HL-60/S4 treated with retinoic acid at 250 ng/mL for 4 days and 3 days (cell line): ENCODE results near the gene AAMDC.

Experiments used
- in situ Hi-C: fragments of 300-500 bp; cut with MboI; formaldehyde crosslinking; loops from 2 replicates; pipeline ENCODE4 v1.7.0; 2022; ENCODE audit warnings: low sequenced_read_pairs

Gene AAMDC

DNA sequence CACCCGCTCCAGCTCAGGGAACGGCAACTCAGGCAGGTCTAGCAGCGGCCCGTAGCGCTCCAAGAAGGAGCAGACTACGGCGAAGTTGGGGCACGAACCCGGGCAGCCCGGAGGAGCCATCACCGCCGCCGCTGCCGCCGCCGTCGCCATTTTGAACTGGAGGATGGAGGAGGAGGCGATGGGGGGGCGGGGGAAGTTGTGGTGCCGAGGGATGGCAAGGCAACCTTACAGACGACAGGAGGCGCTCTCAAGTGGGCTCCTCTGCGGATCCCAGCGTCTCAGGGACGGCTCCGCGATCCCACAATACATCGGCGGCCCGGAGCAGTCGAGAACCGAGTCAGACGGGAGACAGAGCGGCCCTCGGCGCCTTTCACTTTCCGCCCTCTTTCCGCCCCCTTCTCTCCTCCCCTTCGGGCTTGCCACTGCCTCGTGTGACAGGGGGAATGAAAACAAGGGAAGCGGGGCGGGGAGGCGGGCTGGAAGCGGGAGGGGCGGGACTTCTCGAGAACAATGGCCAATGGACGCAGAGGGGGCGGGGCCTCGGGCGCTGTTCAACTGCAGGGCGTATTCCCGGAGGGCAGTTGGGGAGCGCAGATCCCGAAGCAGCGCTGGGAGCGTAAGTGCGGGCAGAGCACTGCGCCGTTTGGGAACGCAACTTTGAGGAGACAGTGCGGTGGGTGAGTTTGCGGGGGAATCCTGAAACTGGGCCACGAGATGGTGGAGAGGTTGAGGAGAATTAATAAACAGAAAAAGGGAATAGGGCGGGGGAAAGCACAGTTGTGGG, at the start of gene AAMDC, which contains the start of gene RSF1:
Gene AAMDC (plus strand): TSS at position 580 of the 784 bp plus-strand sequence. CDS start 21,353 bp downstream, outside the sequence.
Gene RSF1 (minus strand): TSS at position 158 of the 784 bp plus-strand sequence. CDS start 8 bp downstream, at position 150.
- in situ Hi-C loops, result no loop called here

DNA sequence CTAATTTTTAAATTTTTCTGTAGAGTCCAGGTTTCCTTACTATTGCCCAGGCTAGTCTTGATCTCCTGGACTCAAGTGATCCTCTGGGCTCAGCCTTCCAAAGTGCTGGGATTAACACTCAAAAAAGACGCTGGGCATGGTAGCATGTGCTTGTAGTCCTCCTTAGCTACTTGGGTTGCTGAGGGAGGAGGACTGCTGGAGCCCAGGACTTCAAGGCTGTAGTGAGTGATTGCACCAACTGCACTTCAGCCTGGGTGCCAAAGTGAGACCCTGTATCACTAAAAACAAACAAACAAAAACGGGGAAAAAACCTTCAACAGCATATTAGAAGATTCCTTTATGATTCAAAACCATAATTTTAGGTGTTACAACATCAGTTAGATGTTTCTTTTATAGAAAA, 45.0 kb upstream of the AAMDC start:
- in situ Hi-C loops, result no loop called here

DNA sequence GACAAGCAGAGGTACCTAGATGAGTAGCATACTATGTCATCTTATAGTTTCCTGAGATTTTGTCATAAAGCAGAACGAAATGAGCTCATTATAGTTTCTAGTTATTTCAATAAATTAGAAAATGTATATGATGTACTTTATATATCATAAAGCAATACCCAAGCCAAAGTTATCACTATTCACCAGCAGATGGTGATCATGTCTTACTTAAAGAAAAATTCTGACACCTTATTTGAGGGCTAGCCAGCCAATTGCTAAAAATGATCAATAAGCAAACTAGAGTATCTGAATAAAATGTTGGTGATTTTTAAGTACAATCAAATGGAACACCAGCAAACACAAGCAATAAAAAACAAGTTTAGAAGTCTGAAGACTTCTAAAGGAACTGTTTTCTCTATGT, 44.5 kb upstream of the AAMDC start:
- in situ Hi-C loops, result no loop called here

DNA sequence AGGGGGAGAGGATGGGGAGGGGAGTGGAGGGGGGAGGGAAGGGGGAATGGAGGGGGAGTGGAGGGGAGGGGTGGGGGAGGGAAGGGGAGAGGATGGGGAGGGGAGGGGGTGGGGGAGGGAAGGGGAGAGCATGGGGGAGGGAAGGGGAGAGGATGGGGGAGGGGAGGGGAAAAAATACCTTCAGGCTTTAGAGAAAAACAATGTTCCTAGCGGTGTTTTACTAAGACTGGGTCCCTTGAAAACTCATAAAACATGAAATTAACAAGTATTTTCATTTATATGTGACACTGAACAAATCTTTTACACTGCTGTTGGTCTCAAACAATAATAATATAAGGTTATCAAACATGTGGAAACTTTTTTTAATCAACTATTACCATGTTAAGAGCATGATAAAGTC, 42.8 kb upstream of the AAMDC start:
- in situ Hi-C loops, result no loop called here

DNA sequence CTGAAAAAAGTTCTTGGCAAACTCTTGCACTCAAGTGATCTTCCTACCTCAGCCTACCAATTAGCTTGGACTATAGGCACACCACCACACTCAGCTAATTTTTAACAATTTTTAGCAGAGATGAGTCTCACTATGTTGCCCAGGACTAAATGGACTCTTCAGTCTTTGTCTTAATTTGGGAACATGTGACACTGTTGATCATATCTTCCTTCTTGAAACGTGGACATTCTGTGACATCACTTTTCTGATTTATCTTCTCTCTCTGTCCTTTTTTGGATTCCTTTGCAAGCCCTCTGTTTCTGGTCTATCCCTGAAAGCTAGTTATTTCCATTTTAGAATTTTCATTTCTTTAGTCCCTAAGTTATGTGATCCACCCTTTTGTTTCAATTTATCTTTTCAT, 42.4 kb upstream of the AAMDC start:
- in situ Hi-C loops, result no loop called here

DNA sequence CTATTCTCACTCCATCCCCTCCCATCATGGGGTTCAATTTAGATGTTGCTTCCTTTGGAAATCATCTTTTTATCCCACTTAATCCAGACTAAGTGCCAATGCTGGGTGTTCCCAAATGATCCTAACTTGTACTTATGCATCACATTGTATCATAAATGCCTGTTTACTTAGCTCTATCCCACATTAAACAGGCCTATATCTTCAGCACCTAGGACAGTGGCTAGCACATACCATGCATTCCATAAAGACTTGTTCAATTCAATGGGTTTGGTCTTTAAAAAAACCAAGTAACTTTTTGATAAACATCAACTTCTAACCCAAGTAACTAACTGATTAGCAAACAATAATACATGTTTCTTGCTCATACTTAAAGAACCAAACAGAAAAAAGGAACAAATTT, 41.0 kb upstream of the AAMDC start:
- in situ Hi-C loops, result no loop called here

DNA sequence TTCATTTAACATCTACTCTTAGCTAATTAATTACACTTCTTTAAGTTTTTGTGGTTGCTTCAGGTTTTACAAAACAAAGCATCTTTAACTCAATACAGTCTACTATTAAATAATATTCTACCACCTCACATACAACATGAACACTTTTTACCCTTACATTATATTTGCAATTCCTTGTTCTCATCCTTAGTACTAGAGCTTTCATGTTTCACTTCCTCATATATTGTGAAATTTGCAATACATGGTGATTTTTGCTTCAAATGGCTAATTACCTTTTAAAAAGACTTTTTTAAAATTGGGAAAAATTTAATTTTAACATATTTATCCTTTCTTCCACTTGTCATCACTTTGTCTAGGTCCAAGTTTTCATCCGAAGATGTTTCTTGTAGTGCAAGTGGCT, 37.9 kb upstream of the AAMDC start:
- in situ Hi-C loops, result no loop called here

DNA sequence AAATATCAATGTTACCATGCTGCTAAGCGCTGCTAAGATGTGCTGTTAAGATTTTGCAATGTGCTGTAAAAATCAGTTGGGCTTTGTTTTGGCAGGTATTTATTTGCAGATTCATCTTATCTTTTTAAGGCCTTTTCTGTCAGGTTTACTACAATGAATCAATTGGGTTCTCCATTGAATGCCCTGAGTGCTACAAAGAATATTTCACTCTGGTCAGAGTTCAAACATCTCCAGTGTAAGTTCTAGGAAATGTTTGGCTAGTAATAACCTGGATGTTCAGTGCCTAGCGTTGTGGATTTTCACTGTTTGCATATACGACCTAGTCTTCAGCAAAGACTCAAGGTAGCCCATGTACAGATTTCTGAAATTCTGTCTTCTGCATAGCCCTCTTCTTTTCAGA, 36.4 kb upstream of the AAMDC start:
- in situ Hi-C loops, result no loop called here

DNA sequence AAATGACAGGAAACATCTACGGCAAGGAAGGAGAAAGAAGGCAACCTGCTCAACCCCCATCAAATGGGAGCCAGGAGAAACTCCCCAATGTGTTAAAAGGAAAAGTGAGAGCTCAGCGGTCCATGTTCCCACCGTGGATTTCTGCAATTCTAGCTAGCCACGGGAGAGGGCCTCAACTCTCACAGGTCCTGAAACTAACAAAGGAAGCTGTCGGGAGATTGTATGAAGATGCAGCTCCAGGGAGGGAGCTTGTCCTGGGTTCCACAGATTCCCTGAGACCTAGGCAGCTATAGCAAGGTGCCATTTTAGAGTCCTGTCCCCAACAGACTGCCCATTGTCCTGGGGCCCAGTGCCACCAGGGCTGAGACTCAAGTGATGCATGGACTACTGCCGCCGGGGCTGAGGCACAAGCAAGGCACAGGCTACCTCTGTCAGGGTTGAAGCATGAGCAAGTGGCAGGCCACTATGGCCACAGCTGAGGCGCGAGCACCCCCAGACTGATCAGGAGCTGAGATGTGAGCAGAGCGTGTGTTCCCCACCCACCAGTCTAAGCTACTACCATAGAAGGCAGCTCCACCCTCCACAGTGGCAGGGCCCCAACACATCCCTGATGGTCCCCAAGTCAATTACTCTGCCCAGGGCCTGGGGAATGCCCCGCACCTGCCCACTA, 31.7 kb upstream of the AAMDC start:
- in situ Hi-C loops, result no loop called here

DNA sequence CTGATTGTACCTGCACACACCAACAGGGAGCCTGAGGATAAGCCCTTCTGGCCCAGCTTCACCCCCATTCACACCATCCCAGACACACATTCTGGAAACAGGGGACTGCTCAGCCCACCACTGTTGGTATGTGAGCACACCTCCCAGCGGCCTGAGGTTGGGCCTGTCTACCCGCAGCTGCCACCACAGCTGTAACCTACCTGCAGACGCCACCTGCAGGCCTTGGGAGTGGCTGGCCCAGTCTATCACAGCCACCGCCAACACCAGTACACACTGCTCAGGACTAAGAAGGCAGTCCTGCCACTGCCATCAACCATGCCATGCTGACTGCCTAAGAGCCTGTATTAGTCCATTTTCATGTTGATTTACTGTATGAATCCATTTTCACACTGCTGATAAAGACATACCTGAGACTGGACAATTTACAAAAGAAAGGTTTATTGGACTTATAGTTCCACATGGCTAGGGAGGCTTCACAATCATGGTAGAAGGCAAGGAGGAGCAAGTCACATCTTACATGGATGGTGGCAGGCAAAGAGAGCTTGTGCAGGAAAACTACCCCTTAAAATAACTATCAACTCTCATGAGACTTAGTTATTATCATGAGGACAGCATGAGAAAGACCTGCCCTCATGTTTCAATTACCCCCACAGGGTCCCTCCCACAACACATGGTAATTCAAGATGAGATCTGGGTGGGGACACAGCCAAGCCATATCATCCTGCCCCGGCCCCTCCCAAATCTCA, 31.0 kb upstream of the AAMDC start:
- in situ Hi-C loops, result no loop called here

DNA sequence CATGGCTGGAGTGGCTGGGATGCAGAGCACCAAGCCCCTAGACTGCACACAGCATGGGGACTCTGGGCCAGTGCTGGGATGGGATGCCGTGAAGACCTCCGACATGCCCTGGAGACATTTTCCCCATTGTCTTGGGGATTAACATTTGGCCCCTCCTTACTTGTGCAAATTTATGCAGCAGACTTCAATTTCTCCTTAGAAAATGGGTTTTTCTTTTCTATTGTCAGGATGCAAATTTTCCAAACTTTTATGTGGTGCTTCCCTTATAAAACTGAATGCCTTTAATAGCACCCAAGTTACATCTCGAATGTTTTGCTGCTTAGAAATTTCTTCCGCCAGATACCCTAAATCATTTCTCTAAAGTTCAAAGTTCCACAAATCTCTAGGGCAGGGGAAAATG, 29.6 kb upstream of the AAMDC start:
- in situ Hi-C loops, result no loop called here

DNA sequence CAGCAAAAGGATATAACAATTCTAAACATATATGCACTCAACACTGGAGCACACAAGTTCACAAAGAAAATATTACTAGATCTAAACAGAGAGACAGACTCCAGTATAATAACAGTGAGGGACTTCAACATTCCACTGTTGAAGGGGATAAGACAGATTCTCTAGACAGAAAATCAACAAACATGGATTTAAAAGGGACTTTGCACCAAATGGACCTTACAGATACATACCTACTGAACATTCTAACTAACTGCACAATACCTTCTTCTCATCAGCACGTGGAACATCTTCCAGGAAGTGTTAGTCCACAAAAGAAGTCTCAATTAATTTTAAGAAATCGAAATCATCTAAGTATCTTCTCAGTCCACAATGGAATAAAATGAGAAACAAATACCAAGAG, 27.0 kb upstream of the AAMDC start:
- in situ Hi-C loops, result no loop called here

DNA sequence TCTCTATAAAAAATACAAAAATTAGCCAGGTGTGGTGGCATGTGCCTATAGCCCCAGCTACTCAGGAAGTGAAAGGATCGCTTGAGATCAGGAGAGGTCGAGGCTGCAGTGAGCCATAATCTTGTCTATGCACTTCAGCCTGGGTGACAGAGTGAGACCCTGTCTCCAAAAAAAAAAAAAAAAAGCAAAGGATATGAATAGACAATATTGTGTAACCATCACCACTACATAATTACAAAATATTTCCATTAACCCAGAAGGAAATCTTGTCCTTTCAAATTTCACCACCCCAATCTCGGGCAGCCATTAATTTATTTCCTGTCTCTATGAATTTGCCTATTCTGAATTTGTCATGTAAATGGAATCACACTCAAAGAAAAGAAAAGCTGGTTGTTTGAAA, 21.6 kb upstream of the AAMDC start:
- in situ Hi-C loops, result no loop called here

DNA sequence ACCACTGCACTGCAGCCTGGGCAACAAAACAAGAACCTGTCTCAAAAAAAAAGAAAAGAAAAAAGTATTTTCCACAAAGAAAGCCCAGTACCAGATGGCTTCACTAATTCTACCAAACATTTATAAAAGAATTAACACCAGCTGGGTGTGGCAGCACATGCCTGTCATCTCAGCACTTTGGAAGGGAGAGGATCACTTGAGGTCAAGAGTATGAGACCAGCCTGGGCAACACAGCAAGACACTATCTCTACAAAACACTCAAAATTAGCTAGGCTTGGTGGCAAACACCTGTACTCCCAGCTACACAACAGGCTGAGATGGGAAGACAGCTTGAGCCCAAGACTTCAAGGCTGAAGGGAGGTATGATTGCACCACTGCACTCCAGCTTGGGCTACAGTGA, 20.5 kb upstream of the AAMDC start:
- in situ Hi-C loops, result no loop called here

DNA sequence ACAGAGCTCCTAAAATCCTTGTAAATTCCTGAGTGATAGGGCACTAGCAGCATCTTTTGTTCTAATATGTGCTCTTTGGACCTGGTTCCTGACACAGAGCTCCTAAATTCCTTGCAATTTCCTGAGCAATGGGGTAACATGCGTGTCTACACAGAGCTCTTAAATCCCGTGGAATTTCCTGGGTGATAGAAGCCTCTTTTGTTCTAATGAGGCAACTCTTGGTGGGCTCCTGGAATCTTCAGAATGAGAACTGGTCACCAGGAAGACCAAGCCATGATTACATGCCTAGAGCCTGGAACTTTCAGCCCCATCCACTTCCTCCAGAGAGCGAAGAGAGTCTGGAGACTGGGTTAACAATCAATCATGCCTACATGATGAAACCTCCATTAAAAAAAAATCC, 19.5 kb upstream of the AAMDC start:
- in situ Hi-C loops, result no loop called here

DNA sequence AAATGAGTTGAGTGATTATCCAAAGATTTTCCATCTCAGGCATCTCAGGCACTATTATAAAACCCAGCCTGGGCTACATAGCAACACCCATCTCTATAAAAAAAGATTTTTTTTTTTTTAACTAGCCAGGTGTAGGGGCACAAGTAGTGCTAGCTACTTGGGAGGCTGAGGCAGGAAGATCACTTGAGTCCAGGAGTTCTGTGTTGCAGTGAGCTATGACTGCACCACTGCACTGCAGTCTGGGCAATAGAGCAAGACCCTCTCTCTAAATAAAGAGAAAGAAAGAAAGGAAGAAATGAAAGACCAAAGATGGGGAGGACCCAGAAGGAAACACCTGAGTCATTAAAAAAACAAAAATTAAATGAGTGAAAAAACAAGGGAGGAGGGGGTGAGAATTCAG, 14.5 kb upstream of the AAMDC start:
- in situ Hi-C loops, result no loop called here

DNA sequence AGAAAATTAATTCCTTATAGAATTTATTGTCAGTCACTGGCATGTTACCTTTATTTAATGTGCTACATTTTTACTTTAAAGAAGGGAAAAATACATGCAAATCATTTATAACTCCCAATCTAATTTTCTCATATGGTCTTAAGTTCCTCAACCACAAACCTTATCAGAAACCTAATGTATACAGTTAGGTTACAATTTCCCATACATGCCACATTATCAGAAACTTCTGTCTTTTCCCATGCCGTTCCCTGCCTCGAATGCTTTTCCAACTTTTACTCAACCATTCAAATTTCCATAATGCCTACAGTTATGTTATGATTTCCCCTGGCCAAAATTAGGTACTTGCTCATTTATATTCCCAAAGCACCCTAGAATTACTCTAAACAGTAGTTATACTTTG, 14.0 kb upstream of the AAMDC start:
- in situ Hi-C loops, result no loop called here

DNA sequence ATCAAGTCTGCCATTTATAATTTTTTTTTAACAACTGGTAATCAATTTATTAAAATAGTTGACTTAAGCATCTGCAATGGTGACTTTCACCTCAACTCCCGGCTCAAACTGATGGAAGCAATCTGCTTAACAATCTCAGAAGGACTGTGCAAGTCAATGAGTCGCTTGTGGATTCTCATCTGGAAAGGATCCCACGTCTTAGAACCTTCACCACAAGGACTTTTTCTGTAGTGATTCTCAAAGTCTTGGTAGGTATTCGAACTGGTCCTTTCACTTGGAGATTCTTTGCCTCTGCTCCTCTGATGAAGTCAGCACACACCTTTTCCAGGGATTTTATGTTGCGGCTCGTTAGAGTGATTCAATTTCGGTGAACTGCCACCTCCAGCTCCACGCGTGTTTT, 7.7 kb upstream of the AAMDC start:
- in situ Hi-C loops, result no loop called here

DNA sequence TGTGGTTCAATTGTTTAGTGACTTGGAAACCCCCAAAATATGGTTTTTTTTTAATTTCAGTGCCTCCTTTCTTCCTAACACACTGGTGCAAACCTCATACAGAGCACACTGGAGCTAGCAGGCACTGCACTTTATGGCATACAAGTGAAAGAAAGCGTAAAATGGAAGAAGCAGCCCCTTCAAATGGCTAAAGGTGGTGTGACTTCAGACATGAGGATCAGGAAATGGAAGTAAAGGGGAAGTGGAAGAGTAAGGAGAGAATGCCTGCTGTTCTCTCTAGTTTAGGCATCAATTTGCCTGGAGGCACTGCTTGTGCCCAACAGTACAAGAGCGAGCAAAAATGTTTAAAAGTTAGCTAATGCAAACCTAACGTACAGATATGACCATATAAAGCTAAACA, 6.1 kb upstream of the AAMDC start:
- in situ Hi-C loops, result no loop called here

DNA sequence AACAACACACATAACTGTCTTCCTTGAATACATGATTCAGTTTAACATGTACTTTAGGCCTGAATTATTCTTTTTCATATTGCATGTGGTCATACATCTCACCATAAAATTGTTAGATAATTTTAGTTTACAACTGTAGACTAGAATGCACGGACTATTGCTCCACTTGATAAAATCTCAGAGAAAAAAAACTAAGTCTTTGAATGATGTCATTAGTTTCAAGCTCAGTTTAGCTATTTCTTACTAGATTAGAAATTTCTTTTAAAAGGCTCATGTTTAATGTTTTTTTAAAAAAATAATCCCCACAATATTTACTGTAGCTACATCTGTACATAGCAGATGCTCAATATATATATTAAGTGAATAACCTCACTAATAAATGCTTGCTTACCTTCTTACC, 5.5 kb upstream of the AAMDC start:
- in situ Hi-C loops, result no loop called here

DNA sequence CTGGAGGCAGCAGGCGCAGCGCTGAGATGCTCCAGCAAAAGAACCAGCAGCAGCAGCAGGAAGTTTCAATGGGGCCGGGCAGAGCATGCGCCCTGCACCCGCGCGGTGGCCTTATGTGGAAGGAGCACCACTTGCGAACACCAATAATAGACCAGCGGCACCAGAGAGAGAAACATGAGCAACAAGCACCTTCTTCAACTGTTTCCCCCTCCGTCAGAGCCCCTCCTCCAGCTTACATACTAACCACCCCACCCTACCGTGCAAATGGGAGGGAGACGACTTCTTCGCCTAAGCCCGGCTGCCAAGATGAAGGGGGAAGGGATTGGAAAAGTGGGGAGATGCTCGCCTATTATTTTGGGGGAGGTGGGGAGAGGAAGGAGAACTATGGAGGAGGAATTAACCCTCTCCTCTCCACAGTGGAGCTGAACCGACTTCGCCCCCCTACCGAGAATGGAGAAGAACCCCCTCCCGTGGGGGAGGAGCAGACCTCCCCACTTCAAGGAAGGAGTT, 1.5 kb upstream of the AAMDC start:
- in situ Hi-C loops, result no loop called here
